ENCODE measurements around the gene PIGU. TPM values are rescaled to one million over a fixed set of nuclear protein-coding genes. Genes with fewer than 3 reads are reported as not detected.
"Not testable (repeated sequence)": the region's sequence is repeated elsewhere in the genome, so short reads cannot be mapped to it uniquely, and the experiment has no call there.

Gene PIGU
- total RNA-seq, 8 experiments from 2014 or later: 13.4 to 30.9 (median 26.7) TPM

GRCh38 chr20:34675993-34676641 is 775 bp downstream of the PIGU start:
- in situ Hi-C loops (cut with MboI; ENCODE audit: low pct_unique_long_range_greater_than_20kb in 2 of 9, low sequenced_read_pairs in 9 of 9, unreplicated experiment in 9 of 9): no loop called here
- 0 to 4% (median 0%) methylated on average over 1 to 7 of the region's 14 CpGs; no CpG with 5 or more reads in 3 of the 10 experiments for WGBS, 10 experiments
- peak overlapping the region; percentile 52 to 77 (median 69) for H3K4me3 ChIP-seq
- no peak overlapping the region for H3K27ac ChIP-seq
- ATAC-seq (replicated peaks in 6 of 8): peak in 3 of 8 experiments; percentile 1 to 3 (median 2)
- H3K4me1 ChIP-seq (replicated peaks in 1 of 2): peaks cover 5 to 6% of the 10 kb centered on the region in 2 donors

GRCh38 chr20:34675561-34675960 is 1.3 kb downstream of the PIGU start:
- no peak overlapping the region for H3K4me3 ChIP-seq

GRCh38 chr20:34673412-34673811 is 3.5 kb downstream of the PIGU start:
- in situ Hi-C loops (cut with MboI; ENCODE audit: low pct_unique_long_range_greater_than_20kb in 2 of 9, low sequenced_read_pairs in 9 of 9, unreplicated experiment in 9 of 9): no loop called here
- WGBS, 10 experiments: 83 to 100% (median 96%) methylated on average over 1 to 4 of the region's 5 CpGs; no CpG with 5 or more reads in 4 of the 10 experiments
- no peak for ATAC-seq (replicated peaks in 6 of 8)
- Histone ChIP-seq H3K4me3 (no peak overlapping the region), H3K27ac (no peak overlapping the region), H3K4me1 (replicated peaks in 1 of 2) (peaks cover 5 to 6% of the 10 kb centered on the region in 2 donors)

More at GRCh38 chr20:34675561-34675960, 1.3 kb downstream of the PIGU start:
- ATAC-seq (replicated peaks in 6 of 8): no peak
- in situ Hi-C loops (cut with MboI; ENCODE audit: low pct_unique_long_range_greater_than_20kb in 2 of 9, low sequenced_read_pairs in 9 of 9, unreplicated experiment in 9 of 9): no loop called here
- WGBS, 10 experiments: 25 to 62% (median 32%) methylated on average over 1 to 3 of the region's 3 CpGs; no CpG with 5 or more reads in 3 of the 10 experiments
- no peak overlapping the region for H3K27ac ChIP-seq
- peaks cover 5 to 6% of the 10 kb centered on the region in 2 donors for H3K4me1 ChIP-seq (replicated peaks in 1 of 2)

GRCh38 chr20:34669094-34669493 is 7.8 kb downstream of the PIGU start:
- Histone ChIP-seq H3K4me3 (no peak overlapping the region), H3K4me1 (replicated peaks in 1 of 2) (no peaks in the 10 kb centered on the region), H3K27ac (no peak overlapping the region)
- in situ Hi-C loops (cut with MboI; ENCODE audit: low pct_unique_long_range_greater_than_20kb in 2 of 9, low sequenced_read_pairs in 9 of 9, unreplicated experiment in 9 of 9): no loop called here
- WGBS, 10 experiments: 80 to 100% (median 100%) methylated on average over 1 of the region's 1 CpG; no CpG with 5 or more reads in 3 of the 10 experiments
- ATAC-seq (replicated peaks in 6 of 8): no peak

- H3K4me3 ChIP-seq; ATAC-seq (replicated peaks in 6 of 8); H3K4me1 ChIP-seq (replicated peaks in 1 of 2); in situ Hi-C loops (cut with MboI; ENCODE audit: low pct_unique_long_range_greater_than_20kb in 2 of 9, low sequenced_read_pairs in 9 of 9, unreplicated experiment in 9 of 9); H3K27ac ChIP-seq: not testable (repeated sequence)
- WGBS, 10 experiments: 91 to 96% (median 94%) methylated on average over 2 to 4 of the region's 7 CpGs; no CpG with 5 or more reads in 3 of the 10 experiments
Observed at GRCh38 chr20:34664751-34665150, 12.1 kb downstream of the PIGU start.

GRCh38 chr20:34663213-34663943 is 13.5 kb downstream of the PIGU start:
- H3K4me1 ChIP-seq (replicated peaks in 1 of 2): no peaks in the 10 kb centered on the region
- H3K27ac ChIP-seq: no peak overlapping the region
- in situ Hi-C loops (cut with MboI; ENCODE audit: low pct_unique_long_range_greater_than_20kb in 2 of 9, low sequenced_read_pairs in 9 of 9, unreplicated experiment in 9 of 9): no loop called here
- H3K4me3 ChIP-seq: no peak overlapping the region
- ATAC-seq (replicated peaks in 6 of 8): no peak
- 72 to 100% (median 89%) methylated on average over 1 to 5 of the region's 5 CpGs for WGBS, 10 experiments

- H3K4me1 ChIP-seq (replicated peaks in 1 of 2); in situ Hi-C loops (cut with MboI; ENCODE audit: low pct_unique_long_range_greater_than_20kb in 2 of 9, low sequenced_read_pairs in 9 of 9, unreplicated experiment in 9 of 9); H3K27ac ChIP-seq; H3K4me3 ChIP-seq: not testable (repeated sequence)
- peak in 2 of 8 experiments; percentile 28 to 62 for ATAC-seq (replicated peaks in 6 of 8)
- WGBS, 10 experiments: 0 to 100% (median 88%) methylated on average over 1 to 3 of the region's 5 CpGs; no CpG with 5 or more reads in 3 of the 10 experiments
Observed at GRCh38 chr20:34661811-34662210, 15.1 kb downstream of the PIGU start.

- H3K4me3 ChIP-seq; H3K4me1 ChIP-seq (replicated peaks in 1 of 2); H3K27ac ChIP-seq; in situ Hi-C loops (cut with MboI; ENCODE audit: low pct_unique_long_range_greater_than_20kb in 2 of 9, low sequenced_read_pairs in 9 of 9, unreplicated experiment in 9 of 9); ATAC-seq (replicated peaks in 6 of 8): not testable (repeated sequence)
- WGBS, 10 experiments: no CpG with 5 or more reads among the region's 31 CpGs
Observed at GRCh38 chr20:34658654-34659053, 18.2 kb downstream of the PIGU start.

GRCh38 chr20:34654207-34654744 is 22.6 kb downstream of the PIGU start:
- in situ Hi-C loops (cut with MboI; ENCODE audit: low pct_unique_long_range_greater_than_20kb in 2 of 9, low sequenced_read_pairs in 9 of 9, unreplicated experiment in 9 of 9): no loop called here
- 55 to 100% (median 100%) methylated on average over 1 to 2 of the region's 7 CpGs; no CpG with 5 or more reads in 6 of the 10 experiments for WGBS, 10 experiments
- Histone ChIP-seq H3K27ac (no peak overlapping the region), H3K4me3 (no peak overlapping the region), H3K4me1 (replicated peaks in 1 of 2) (no peaks in the 10 kb centered on the region)
- ATAC-seq (replicated peaks in 6 of 8): no peak

GRCh38 chr20:34651200-34651599 is 25.7 kb downstream of the PIGU start:
- Histone ChIP-seq H3K27ac (no peak overlapping the region), H3K4me1 (replicated peaks in 1 of 2) (no peaks in the 10 kb centered on the region), H3K4me3 (no peak overlapping the region)
- in situ Hi-C loops (cut with MboI; ENCODE audit: low pct_unique_long_range_greater_than_20kb in 2 of 9, low sequenced_read_pairs in 9 of 9, unreplicated experiment in 9 of 9): no loop called here
- 88 to 100% (median 100%) methylated on average over 1 to 2 of the region's 2 CpGs; no CpG with 5 or more reads in 3 of the 10 experiments for WGBS, 10 experiments
- no peak for ATAC-seq (replicated peaks in 6 of 8)

GRCh38 chr20:34647737-34648136 is 29.2 kb downstream of the PIGU start:
- no peak for ATAC-seq (replicated peaks in 6 of 8)
- Histone ChIP-seq H3K4me3 (no peak overlapping the region), H3K4me1 (replicated peaks in 1 of 2) (no peaks in the 10 kb centered on the region), H3K27ac (no peak overlapping the region)
- in situ Hi-C loops (cut with MboI; ENCODE audit: low pct_unique_long_range_greater_than_20kb in 2 of 9, low sequenced_read_pairs in 9 of 9, unreplicated experiment in 9 of 9): no loop called here
- WGBS, 10 experiments: 86 to 100% (median 100%) methylated on average over 1 of the region's 1 CpG; no CpG with 5 or more reads in 2 of the 10 experiments

GRCh38 chr20:34644951-34645350 is 31.9 kb downstream of the PIGU start:
- Histone ChIP-seq H3K27ac (no peak overlapping the region), H3K4me1 (replicated peaks in 1 of 2) (no peaks in the 10 kb centered on the region), H3K4me3 (no peak overlapping the region)
- in situ Hi-C loops (cut with MboI; ENCODE audit: low pct_unique_long_range_greater_than_20kb in 2 of 9, low sequenced_read_pairs in 9 of 9, unreplicated experiment in 9 of 9): no loop called here
- ATAC-seq (replicated peaks in 6 of 8): no peak
- 83 to 100% (median 100%) methylated on average over 1 of the region's 1 CpG; no CpG with 5 or more reads in 5 of the 10 experiments for whole genome bisulfite sequencing, 10 experiments

- H3K4me1 ChIP-seq (replicated peaks in 1 of 2): no peaks in the 10 kb centered on the region
- WGBS, 10 experiments: 89 to 100% (median 100%) methylated on average over 1 of the region's 1 CpG; no CpG with 5 or more reads in 3 of the 10 experiments
- ATAC-seq (replicated peaks in 6 of 8): no peak
Observed at GRCh38 chr20:34644345-34644744, 32.5 kb downstream of the PIGU start.

More at GRCh38 chr20:34644345-34644744, 32.5 kb downstream of the PIGU start:
- in situ Hi-C loops (cut with MboI; ENCODE audit: low pct_unique_long_range_greater_than_20kb in 2 of 9, low sequenced_read_pairs in 9 of 9, unreplicated experiment in 9 of 9): no loop called here
- H3K4me3 ChIP-seq: no peak overlapping the region
- no peak overlapping the region for H3K27ac ChIP-seq

Measured in motor neuron (in vitro differentiated cells).